NB4 (cell line): Measurements from ENCODE around the gene ST7L.

ENCODE experiments used
- CTCF ChIP-seq: IDR thresholded peaks from one replicate; pipeline ENCODE4 v1.5.1; 2012; ENCODE audit warnings: low read depth, low read length
- POLR2A ChIP-seq: IDR thresholded peaks from 2 replicates; pipeline ENCODE4 v1.6.1; 2011; ENCODE audit warnings: mild to moderate bottlenecking; ENCODE audit not compliant: insufficient read length; ENCODE audit errors: extremely low read depth
- TF ChIP-seq, protein P1 (sequence below): IDR thresholded peaks from 2 replicates; pipeline ENCODE4 v1.6.1; 2011; ENCODE audit warnings: low read depth, low read length

DNA sequence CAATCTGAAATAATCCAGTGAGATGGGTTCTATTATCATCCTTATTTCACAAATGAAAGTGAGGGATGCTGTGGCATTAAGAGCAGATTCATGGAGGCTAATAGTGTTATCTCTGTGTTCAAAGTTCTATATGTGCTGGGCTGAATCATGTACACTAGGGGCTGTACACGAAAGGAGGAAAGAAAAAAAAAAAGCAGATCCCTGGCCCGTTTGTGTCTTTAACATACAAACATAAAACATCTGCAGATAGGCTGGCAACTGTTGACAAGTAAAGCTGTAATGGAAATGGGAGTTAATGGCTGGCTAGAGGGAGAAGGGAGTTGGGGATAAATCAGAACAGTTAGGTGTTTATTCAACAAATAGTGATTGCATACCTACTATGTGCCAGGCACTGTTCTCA is 107.0 kb downstream of the ST7L start:
- no peak for TF ChIP-seq CTCF
- no peak for TF ChIP-seq POLR2A
- TF ChIP-seq, protein P1, sequence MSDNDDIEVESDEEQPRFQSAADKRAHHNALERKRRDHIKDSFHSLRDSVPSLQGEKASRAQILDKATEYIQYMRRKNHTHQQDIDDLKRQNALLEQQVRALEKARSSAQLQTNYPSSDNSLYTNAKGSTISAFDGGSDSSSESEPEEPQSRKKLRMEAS = no peak
